SK-N-SH (cell line): ENCODE results near the gene BRD1. TPM values are rescaled to one million over a fixed set of nuclear protein-coding genes. Genes with fewer than 3 reads are reported as not detected.

Experiments
- CTCF ChIA-PET: fragments of 300-600, 350-600 bp; formaldehyde crosslinking; extraction: SDS; loops from one replicate; lab custom pipeline; 2021; lab: Yijun Ruan, JAX
- POLR2A ChIA-PET: fragments of 350-600 bp; sonication (Branson Sonifier 250); formaldehyde crosslinking; extraction: SDS; loops from one replicate; lab custom pipeline; 2020; ENCODE audit warnings: antibody characterized with exemption, inconsistent platforms; lab: Yijun Ruan, JAX
- DNase-seq: peaks from one replicate; pipeline ENCODE4 v3.0.0; 2012
- H2AFZ ChIP-seq: fragments of 200-600 bp; sonication (generic); 2 replicates; pipeline ENCODE4 v1.8.1; 2016; ENCODE audit warnings: antibody characterized with exemption, mild to moderate bottlenecking, low read depth
- H3F3A ChIP-seq: fragments of 200-600 bp; sonication (generic); replicated peaks from 2 replicates; pipeline ENCODE3; 2016; ENCODE audit warnings: antibody characterized with exemption, mild to moderate bottlenecking; ENCODE audit not compliant: insufficient read depth
- H3K27ac ChIP-seq, 2 experiments: fragments of 200-500 bp in 1 of 2; fragments of 200-600 bp in 1 of 2; sonication (Bioruptor generic) in 1 of 2; sonication (generic), shearing (Covaris generic) in 1 of 2; 2 replicates each; pipeline versions ENCODE4 v1.5.1 to v1.6.1; 2014 to 2016; ENCODE audit warnings: low read depth in 2 of 2, inconsistent platforms in 1 of 2, low read length in 1 of 2, mild to moderate bottlenecking in 1 of 2, mixed read lengths in 1 of 2
- H3K27me3 ChIP-seq: fragments of 200-600 bp; sonication (generic), shearing (Covaris generic); 2 replicates; pipeline ENCODE4 v1.6.1; 2016; ENCODE audit warnings: mixed run types; ENCODE audit not compliant: insufficient read depth
- H3K36me3 ChIP-seq, 2 experiments: fragments of 200-500 bp in 1 of 2; fragments of 200-600 bp in 1 of 2; sonication (Bioruptor generic) in 1 of 2; sonication (generic) in 1 of 2; replicated peaks in 1 of 2; 2 replicates each; pipeline versions ENCODE3 to v1.5.1; 2014 to 2016; ENCODE audit warnings: low read length in 1 of 2, mild to moderate bottlenecking in 1 of 2; ENCODE audit not compliant: insufficient read depth in 2 of 2, control insufficient read depth in 1 of 2
- H3K4me1 ChIP-seq, 2 experiments: fragments of 200-500 bp in 1 of 2; fragments of 200-600 bp in 1 of 2; sonication (Bioruptor generic) in 1 of 2; sonication (generic), shearing (Covaris generic) in 1 of 2; 2 replicates each; pipeline versions ENCODE4 v1.5.1 to v1.6.1; 2014 to 2016; ENCODE audit warnings: low read depth in 1 of 2, low read length in 1 of 2, mixed run types in 1 of 2; ENCODE audit not compliant: insufficient read depth in 2 of 2, control insufficient read depth in 1 of 2
- H3K4me2 ChIP-seq: fragments of 200-600 bp; sonication (generic), shearing (Covaris generic); 2 replicates; pipeline ENCODE4 v1.6.1; 2017; ENCODE audit warnings: mixed run types
- H3K4me3 ChIP-seq, 2 experiments: fragments of 200-500 bp in 1 of 2; fragments of 200-600 bp in 1 of 2; sonication (Bioruptor generic) in 1 of 2; sonication (generic), shearing (Covaris generic) in 1 of 2; 2 replicates each; pipeline versions ENCODE4 v1.5.1 to v1.8.1; 2014 to 2016; ENCODE audit warnings: low read depth in 2 of 2, inconsistent platforms in 1 of 2, low read length in 1 of 2, mild to moderate bottlenecking in 1 of 2, mixed read lengths in 1 of 2, moderate library complexity in 1 of 2
- H3K79me2 ChIP-seq: fragments of 200-600 bp; sonication (generic); 2 replicates; pipeline ENCODE4 v1.8.1; 2017; ENCODE audit warnings: mild to moderate bottlenecking; ENCODE audit not compliant: insufficient read depth
- H3K9ac ChIP-seq: fragments of 200-600 bp; sonication (generic); 2 replicates; pipeline ENCODE4 v1.6.1; 2017; ENCODE audit warnings: mixed run types
- H3K9me2 ChIP-seq: fragments of 200-600 bp; sonication (generic); 2 replicates; pipeline ENCODE4 v1.6.1; 2017; ENCODE audit warnings: mixed run types
- H3K9me3 ChIP-seq: fragments of 200-600 bp; sonication (generic); 2 replicates; pipeline ENCODE4 v1.6.1; 2017; ENCODE audit warnings: mixed run types, mild to moderate bottlenecking, moderate library complexity
- H4K20me1 ChIP-seq: fragments of 200-600 bp; sonication (generic); 2 replicates; pipeline ENCODE4 v1.6.1; 2017; ENCODE audit warnings: mild to moderate bottlenecking, mixed run types; ENCODE audit not compliant: insufficient read depth
- EP300 ChIP-seq, 2 experiments: IDR thresholded peaks; 2 replicates each; pipeline versions ENCODE4 v1.4.0 to v1.6.1; 2012; ENCODE audit warnings: borderline replicate concordance in 1 of 2, low read depth in 1 of 2, low read length in 1 of 2
- FOXJ3 ChIP-seq: sonication (generic); formaldehyde crosslinking; IDR thresholded peaks from 2 replicates; pipeline ENCODE4 v1.5.1; 2020; ENCODE audit warnings: mild to moderate bottlenecking, missing genetic modification reagents
- GATA2 ChIP-seq: sonication (generic); formaldehyde crosslinking; IDR thresholded peaks from 2 replicates; pipeline ENCODE4 v1.5.0; 2020; ENCODE audit warnings: mild to moderate bottlenecking, missing genetic modification reagents
- MEF2A ChIP-seq: IDR thresholded peaks from 2 replicates; pipeline ENCODE4 v1.4.0; 2012; ENCODE audit warnings: low read depth, borderline replicate concordance
- MXI1 ChIP-seq: IDR thresholded peaks from 2 replicates; pipeline ENCODE4 v1.6.1; 2012; ENCODE audit warnings: mild to moderate bottlenecking, low read depth, low read length, improper control_type of control experiment
- PBX3 ChIP-seq: IDR thresholded peaks from 2 replicates; pipeline ENCODE4; 2012
- POLR2AphosphoS5 ChIP-seq: IDR thresholded peaks from 2 replicates; pipeline ENCODE4 v1.6.1; 2012; ENCODE audit warnings: low read depth, low read length
- RAD21 ChIP-seq: IDR thresholded peaks from 2 replicates; pipeline ENCODE4 v1.6.1; 2012; ENCODE audit warnings: mild to moderate bottlenecking, low read length
- RCOR1 ChIP-seq: fragments of 150-350 bp; IDR thresholded peaks from 2 replicates; pipeline ENCODE4 v1.6.1; 2017; ENCODE audit warnings: antibody characterized with exemption, low read length
- RFX5 ChIP-seq: IDR thresholded peaks from 2 replicates; pipeline ENCODE4 v1.6.1; 2012; ENCODE audit warnings: mild to moderate bottlenecking, improper control_type of control experiment, low read length
- RXRA ChIP-seq: IDR thresholded peaks from 2 replicates; pipeline ENCODE4 v1.4.0; 2012; ENCODE audit warnings: low read depth, mild to moderate bottlenecking, borderline replicate concordance
- SIN3A ChIP-seq: IDR thresholded peaks from 2 replicates; pipeline ENCODE4 v1.6.1; 2012; ENCODE audit warnings: low read depth, mild to moderate bottlenecking, low read length, moderate library complexity, borderline replicate concordance
- TAF1 ChIP-seq: IDR thresholded peaks from 2 replicates; pipeline ENCODE4 v1.6.1; 2012; ENCODE audit warnings: low read depth, mild to moderate bottlenecking, low read length, moderate library complexity, borderline replicate concordance
- TCF12 ChIP-seq: IDR thresholded peaks from 2 replicates; pipeline ENCODE4 v1.4.0; 2012
- TEAD4 ChIP-seq: IDR thresholded peaks from 2 replicates; pipeline ENCODE4 v1.4.0; 2012; ENCODE audit warnings: mild to moderate bottlenecking, borderline replicate concordance; ENCODE audit not compliant: insufficient read depth
- WGBS: methylation state at CpG from one replicate; pipeline ENCODE4 v1.1.6; 2017; ENCODE audit warnings: low lambda C conversion rate; 5-methylcytosine and 5-hydroxymethylcytosine counted together
- polyA plus RNA-seq, 3 experiments: library from polyadenylated mRNA; depleted of rRNA; stranded (reverse); fragments of >200 nt; gene quantifications; 2 replicates each; pipeline ENCODE4 v1.2.3, GENCODE V29; 2012
- TF ChIP-seq, protein P1 (sequence below): fragments of 200-600 bp; sonication (generic); IDR thresholded peaks from 2 replicates; pipeline ENCODE4 v1.6.1; 2017; ENCODE audit warnings: antibody characterized with exemption, mild to moderate bottlenecking, moderate library complexity
- TF ChIP-seq, protein P2 (sequence below): fragments of 150-350 bp; IDR thresholded peaks from 2 replicates; pipeline ENCODE4 v1.6.1; 2017; ENCODE audit warnings: antibody characterized with exemption, low read length, low read depth, borderline replicate concordance

BRD1 gene
- polyA plus RNA-seq, 1 of the 3 experiments (the other 2 are of a cell fraction), result 10.3 TPM

- Histone ChIP-seq H3K4me2 (no peak overlapping the region), H3K27ac (no peak overlapping the region), H3K27me3 (no peaks in the 10 kb centered on the region), H3K9me2 (no peaks in the 10 kb centered on the region), H3K79me2 (peaks cover 100% of the 10 kb centered on the region), H4K20me1 (peaks cover 44% of the 10 kb centered on the region), H3K36me3 (peaks cover 0 to 22% of the 10 kb centered on the region in 2 experiments), H3F3A (no peaks in the 10 kb centered on the region), H3K9me3 (peaks cover 3% of the 10 kb centered on the region; the same call in 1 of the 2 replicates), H3K4me3 (no peak overlapping the region), H3K4me1 (no peaks in the 10 kb centered on the region), H3K9ac (no peak overlapping the region), H2AFZ (no peak overlapping the region)
- TF ChIP-seq RXRA, result no peak
- no peak for TF ChIP-seq RFX5
- no peak for TF ChIP-seq SIN3A
- no peak for TF ChIP-seq MXI1
- ChIA-PET CTCF (interaction anchor here (1.2 kb wide), 1 partner anchor 63 kb away, joined by 3 read pairs; no protein-coding TSS in a partner anchor), POLR2A (no interaction called here)
- WGBS, result 96% methylated on average over 17 of the region's 18 CpGs
- DNase-seq, result no peak
These were observed 39.9 kb upstream of the BRD1 start for GRCh38 chr22:49867303-49868265.

GRCh38 chr22:49866646-49867045 lies 39.0 kb upstream of the BRD1 start:
- no peak overlapping the region for H3K4me2 ChIP-seq
- no peak overlapping the region for H3K9ac ChIP-seq
- no peaks in the 10 kb centered on the region for H3F3A ChIP-seq
- H3K36me3 ChIP-seq, result peaks cover 0 to 22% of the 10 kb centered on the region in 2 experiments
- no peak for DNase-seq
- H3K4me3 ChIP-seq, result no peak overlapping the region
- CTCF ChIA-PET, result no interaction called here
- no peak overlapping the region for H2AFZ ChIP-seq
- H3K4me1 ChIP-seq, result peaks cover 0 to 2% of the 10 kb centered on the region in 2 experiments; a peak in 1 of 4 replicates
- H3K9me3 ChIP-seq, result peaks cover 3% of the 10 kb centered on the region; the same call in 1 of the 2 replicates
- H3K9me2 ChIP-seq, result no peaks in the 10 kb centered on the region
- TF ChIP-seq, protein P1, sequence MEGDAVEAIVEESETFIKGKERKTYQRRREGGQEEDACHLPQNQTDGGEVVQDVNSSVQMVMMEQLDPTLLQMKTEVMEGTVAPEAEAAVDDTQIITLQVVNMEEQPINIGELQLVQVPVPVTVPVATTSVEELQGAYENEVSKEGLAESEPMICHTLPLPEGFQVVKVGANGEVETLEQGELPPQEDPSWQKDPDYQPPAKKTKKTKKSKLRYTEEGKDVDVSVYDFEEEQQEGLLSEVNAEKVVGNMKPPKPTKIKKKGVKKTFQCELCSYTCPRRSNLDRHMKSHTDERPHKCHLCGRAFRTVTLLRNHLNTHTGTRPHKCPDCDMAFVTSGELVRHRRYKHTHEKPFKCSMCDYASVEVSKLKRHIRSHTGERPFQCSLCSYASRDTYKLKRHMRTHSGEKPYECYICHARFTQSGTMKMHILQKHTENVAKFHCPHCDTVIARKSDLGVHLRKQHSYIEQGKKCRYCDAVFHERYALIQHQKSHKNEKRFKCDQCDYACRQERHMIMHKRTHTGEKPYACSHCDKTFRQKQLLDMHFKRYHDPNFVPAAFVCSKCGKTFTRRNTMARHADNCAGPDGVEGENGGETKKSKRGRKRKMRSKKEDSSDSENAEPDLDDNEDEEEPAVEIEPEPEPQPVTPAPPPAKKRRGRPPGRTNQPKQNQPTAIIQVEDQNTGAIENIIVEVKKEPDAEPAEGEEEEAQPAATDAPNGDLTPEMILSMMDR, result no peak
- TF ChIP-seq MEF2A (no peak), TCF12 (no peak), TEAD4 (no peak), RAD21 (no peak), FOXJ3 (CRISPR knock-in tag) (no peak), GATA2 (CRISPR knock-in tag) (no peak), RXRA (no peak), TAF1 (no peak), RCOR1 (no peak), POLR2AphosphoS5 (no peak), EP300 (IDR thresholded peaks at IDR 0.05; ENCODE audit: borderline replicate concordance in 1 of 2, low read depth in 1 of 2, low read length in 1 of 2) (no peak), PBX3 (no peak)
- TF ChIP-seq, protein P2, sequence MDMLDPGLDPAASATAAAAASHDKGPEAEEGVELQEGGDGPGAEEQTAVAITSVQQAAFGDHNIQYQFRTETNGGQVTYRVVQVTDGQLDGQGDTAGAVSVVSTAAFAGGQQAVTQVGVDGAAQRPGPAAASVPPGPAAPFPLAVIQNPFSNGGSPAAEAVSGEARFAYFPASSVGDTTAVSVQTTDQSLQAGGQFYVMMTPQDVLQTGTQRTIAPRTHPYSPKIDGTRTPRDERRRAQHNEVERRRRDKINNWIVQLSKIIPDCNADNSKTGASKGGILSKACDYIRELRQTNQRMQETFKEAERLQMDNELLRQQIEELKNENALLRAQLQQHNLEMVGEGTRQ, result no peak
- TF ChIP-seq, all 33 proteins: peak for 0
- peaks cover 100% of the 10 kb centered on the region for H3K79me2 ChIP-seq
- peaks cover 43% of the 10 kb centered on the region for H4K20me1 ChIP-seq
- H3K27ac ChIP-seq, result no peak overlapping the region
- POLR2A ChIA-PET, result no interaction called here
- H3K27me3 ChIP-seq, result no peaks in the 10 kb centered on the region
- 94% methylated on average over 8 of the region's 8 CpGs for WGBS
